Activated CD4-positive, alpha-beta T cell treated with anti-CD3 and anti-CD28 coated beads, Interleukin-2, amount 50 U/mL, for 4 hours (primary cell): ENCODE data around the gene LRFN5.
"Not testable (repeated sequence)": the region's sequence is repeated elsewhere in the genome, so short reads cannot be mapped to it uniquely, and the experiment has no call there.

Source experiments
- DNase-seq, 2 experiments: peaks; one replicate each; pipeline ENCODE4 v3.0.0-alpha.2; 2020

The LRFN5 gene

GRCh38 chr14:41641690-41642089, 35.0 kb downstream of the LRFN5 start:
- no peak for DNase-seq

- no peak for DNase-seq
These were observed 35.7 kb downstream of the LRFN5 start for GRCh38 chr14:41642367-41642766.

GRCh38 chr14:41642789-41643188, 36.1 kb downstream of the LRFN5 start:
- DNase-seq: no peak

GRCh38 chr14:41644606-41645005, 37.9 kb downstream of the LRFN5 start:
- no peak for DNase-seq

GRCh38 chr14:41650802-41651201, 44.1 kb downstream of the LRFN5 start:
- DNase-seq: no peak

GRCh38 chr14:41654196-41654595, 47.5 kb downstream of the LRFN5 start:
- DNase-seq: no peak

- DNase-seq: no peak
These were observed 56.2 kb downstream of the LRFN5 start for GRCh38 chr14:41662780-41663472.

- no peak for DNase-seq
These were observed 56.8 kb downstream of the LRFN5 start for GRCh38 chr14:41663473-41663850.

- DNase-seq: no peak
These were observed 59.6 kb downstream of the LRFN5 start for GRCh38 chr14:41666301-41666700.

- no peak for DNase-seq
These were observed 61.7 kb downstream of the LRFN5 start for GRCh38 chr14:41668356-41668755.

GRCh38 chr14:41673601-41674000, 66.9 kb downstream of the LRFN5 start:
- not testable (repeated sequence) for DNase-seq

GRCh38 chr14:41674511-41674971, 67.9 kb downstream of the LRFN5 start:
- DNase-seq: not testable (repeated sequence)

GRCh38 chr14:41699486-41699885, 92.8 kb downstream of the LRFN5 start:
- DNase-seq: no peak

- DNase-seq: no peak
These were observed 111.9 kb downstream of the LRFN5 start for GRCh38 chr14:41718477-41719166.

GRCh38 chr14:41739203-41739602, 132.5 kb downstream of the LRFN5 start:
- DNase-seq: no peak

- no peak for DNase-seq
These were observed 136.5 kb downstream of the LRFN5 start for GRCh38 chr14:41743140-41743539.

GRCh38 chr14:41749429-41749828, 142.8 kb downstream of the LRFN5 start:
- no peak for DNase-seq

GRCh38 chr14:41750575-41750974, 143.9 kb downstream of the LRFN5 start:
- not testable (repeated sequence) for DNase-seq

- DNase-seq: no peak
These were observed 151.5 kb downstream of the LRFN5 start for GRCh38 chr14:41758011-41758665.

- DNase-seq: no peak
These were observed 154.5 kb downstream of the LRFN5 start for GRCh38 chr14:41761204-41761603.

GRCh38 chr14:41766772-41767171, 160.1 kb downstream of the LRFN5 start:
- DNase-seq: no peak

- DNase-seq: no peak
These were observed 167.0 kb downstream of the LRFN5 start for GRCh38 chr14:41773536-41774279.

- DNase-seq: no peak
These were observed 175.8 kb downstream of the LRFN5 start for GRCh38 chr14:41782511-41782910.
